HL-60 (cell line): Measurements from ENCODE around the gene DERA.

Source experiments
- DNase-seq, 2 experiments: peaks; one replicate each; pipeline ENCODE4 v3.0.0-alpha.2; 2010 to 2020; ENCODE audit warnings: low read depth in 1 of 2, low spot score in 1 of 2
- H3K27ac ChIP-seq: fragments of 250-450 bp; sonication (Bioruptor Pico); replicated peaks from 2 replicates; pipeline ENCODE4 v1.5.1; 2020; ENCODE audit warnings: mild to moderate bottlenecking, moderate library complexity
- H3K27me3 ChIP-seq: fragments of 250-450 bp; sonication (Bioruptor Pico); 2 replicates; pipeline ENCODE4 v1.5.1; 2021; ENCODE audit warnings: mild to moderate bottlenecking, moderate library complexity; ENCODE audit not compliant: insufficient read depth, poor library complexity, severe bottlenecking
- H3K4me3 ChIP-seq: replicated peaks from 2 replicates; pipeline ENCODE4 v1.5.1; 2011; ENCODE audit warnings: mild to moderate bottlenecking, control low read depth, low read length; ENCODE audit not compliant: insufficient read depth
- GABPA ChIP-seq: IDR thresholded peaks from 2 replicates; pipeline ENCODE4 v1.6.1; 2012; ENCODE audit warnings: low read depth
- POLR2AphosphoS5 ChIP-seq: IDR thresholded peaks from 2 replicates; pipeline ENCODE4 v1.6.1; 2012; ENCODE audit warnings: low read depth
- SPI1 ChIP-seq: IDR thresholded peaks from 2 replicates; pipeline ENCODE4 v1.6.1; 2012; ENCODE audit warnings: low read depth, mild to moderate bottlenecking, borderline replicate concordance
- TF ChIP-seq, protein P1 (sequence below): IDR thresholded peaks from 2 replicates; pipeline ENCODE4 v1.6.1; 2012; ENCODE audit warnings: low read depth; ENCODE audit not compliant: insufficient replicate concordance
- TF ChIP-seq, protein P2 (sequence below): IDR thresholded peaks from one replicate; pipeline ENCODE4 v1.5.1; 2011; ENCODE audit warnings: low read length, control low read depth, inconsistent platforms; ENCODE audit not compliant: insufficient read depth

DERA gene

DNA sequence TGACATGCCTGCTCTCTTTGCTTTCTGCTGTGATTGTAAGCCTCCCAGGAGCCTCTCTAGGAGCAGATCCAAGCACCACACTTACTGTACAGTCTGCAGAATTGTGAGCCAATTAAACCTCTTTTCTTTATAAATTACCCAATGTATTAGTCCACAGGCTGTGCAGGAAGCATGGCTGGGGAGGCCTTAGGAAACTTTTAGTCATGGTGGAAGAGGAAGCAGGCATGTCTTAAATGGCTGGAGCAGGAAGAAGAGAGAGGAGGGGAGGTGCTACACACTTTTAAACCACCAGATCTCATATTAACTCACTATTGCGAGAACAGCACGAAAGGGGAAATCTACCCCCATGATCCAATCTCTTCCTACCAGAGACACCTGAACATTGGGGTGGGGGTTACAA is 108.9 kb downstream of the DERA start:
- DNase-seq: peak; percentile 73 to 79
- TF ChIP-seq POLR2AphosphoS5 (peak; percentile 51; the same call in 1 of the 2 replicates), GABPA (peak; percentile 36; the same call in 1 of the 2 replicates)
- TF ChIP-seq, protein P1, sequence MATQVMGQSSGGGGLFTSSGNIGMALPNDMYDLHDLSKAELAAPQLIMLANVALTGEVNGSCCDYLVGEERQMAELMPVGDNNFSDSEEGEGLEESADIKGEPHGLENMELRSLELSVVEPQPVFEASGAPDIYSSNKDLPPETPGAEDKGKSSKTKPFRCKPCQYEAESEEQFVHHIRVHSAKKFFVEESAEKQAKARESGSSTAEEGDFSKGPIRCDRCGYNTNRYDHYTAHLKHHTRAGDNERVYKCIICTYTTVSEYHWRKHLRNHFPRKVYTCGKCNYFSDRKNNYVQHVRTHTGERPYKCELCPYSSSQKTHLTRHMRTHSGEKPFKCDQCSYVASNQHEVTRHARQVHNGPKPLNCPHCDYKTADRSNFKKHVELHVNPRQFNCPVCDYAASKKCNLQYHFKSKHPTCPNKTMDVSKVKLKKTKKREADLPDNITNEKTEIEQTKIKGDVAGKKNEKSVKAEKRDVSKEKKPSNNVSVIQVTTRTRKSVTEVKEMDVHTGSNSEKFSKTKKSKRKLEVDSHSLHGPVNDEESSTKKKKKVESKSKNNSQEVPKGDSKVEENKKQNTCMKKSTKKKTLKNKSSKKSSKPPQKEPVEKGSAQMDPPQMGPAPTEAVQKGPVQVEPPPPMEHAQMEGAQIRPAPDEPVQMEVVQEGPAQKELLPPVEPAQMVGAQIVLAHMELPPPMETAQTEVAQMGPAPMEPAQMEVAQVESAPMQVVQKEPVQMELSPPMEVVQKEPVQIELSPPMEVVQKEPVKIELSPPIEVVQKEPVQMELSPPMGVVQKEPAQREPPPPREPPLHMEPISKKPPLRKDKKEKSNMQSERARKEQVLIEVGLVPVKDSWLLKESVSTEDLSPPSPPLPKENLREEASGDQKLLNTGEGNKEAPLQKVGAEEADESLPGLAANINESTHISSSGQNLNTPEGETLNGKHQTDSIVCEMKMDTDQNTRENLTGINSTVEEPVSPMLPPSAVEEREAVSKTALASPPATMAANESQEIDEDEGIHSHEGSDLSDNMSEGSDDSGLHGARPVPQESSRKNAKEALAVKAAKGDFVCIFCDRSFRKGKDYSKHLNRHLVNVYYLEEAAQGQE: no peak

DNA sequence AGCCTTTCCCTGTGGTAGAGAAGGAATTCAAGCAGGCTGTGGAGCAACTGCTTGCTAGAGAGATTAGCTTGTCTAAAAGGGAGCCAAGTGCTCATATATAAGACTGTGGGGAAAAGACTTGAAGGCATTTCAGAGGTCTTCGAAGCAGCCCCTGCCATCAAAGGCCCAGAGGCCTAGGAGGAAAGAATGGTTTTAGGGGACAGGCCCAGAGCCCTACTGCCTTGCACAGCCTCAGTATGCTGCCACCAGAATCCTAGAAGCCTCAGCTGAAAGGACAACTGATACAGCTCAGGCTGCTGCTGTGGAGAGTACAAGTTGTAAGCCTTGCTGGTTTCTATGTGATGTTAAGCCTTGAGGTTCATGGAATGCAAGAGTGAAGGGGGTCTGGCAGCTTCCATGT is 109.9 kb downstream of the DERA start:
- no peak for DNase-seq
- no peak overlapping the region for H3K27ac ChIP-seq
- no peaks in the 10 kb centered on the region for H3K27me3 ChIP-seq
- TF ChIP-seq SPI1 (no peak), GABPA (no peak)
- TF ChIP-seq, protein P2, sequence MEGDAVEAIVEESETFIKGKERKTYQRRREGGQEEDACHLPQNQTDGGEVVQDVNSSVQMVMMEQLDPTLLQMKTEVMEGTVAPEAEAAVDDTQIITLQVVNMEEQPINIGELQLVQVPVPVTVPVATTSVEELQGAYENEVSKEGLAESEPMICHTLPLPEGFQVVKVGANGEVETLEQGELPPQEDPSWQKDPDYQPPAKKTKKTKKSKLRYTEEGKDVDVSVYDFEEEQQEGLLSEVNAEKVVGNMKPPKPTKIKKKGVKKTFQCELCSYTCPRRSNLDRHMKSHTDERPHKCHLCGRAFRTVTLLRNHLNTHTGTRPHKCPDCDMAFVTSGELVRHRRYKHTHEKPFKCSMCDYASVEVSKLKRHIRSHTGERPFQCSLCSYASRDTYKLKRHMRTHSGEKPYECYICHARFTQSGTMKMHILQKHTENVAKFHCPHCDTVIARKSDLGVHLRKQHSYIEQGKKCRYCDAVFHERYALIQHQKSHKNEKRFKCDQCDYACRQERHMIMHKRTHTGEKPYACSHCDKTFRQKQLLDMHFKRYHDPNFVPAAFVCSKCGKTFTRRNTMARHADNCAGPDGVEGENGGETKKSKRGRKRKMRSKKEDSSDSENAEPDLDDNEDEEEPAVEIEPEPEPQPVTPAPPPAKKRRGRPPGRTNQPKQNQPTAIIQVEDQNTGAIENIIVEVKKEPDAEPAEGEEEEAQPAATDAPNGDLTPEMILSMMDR: no peak
- TF ChIP-seq, protein P1: no peak
- H3K4me3 ChIP-seq: no peak overlapping the region

More for the DNA sequence above, 108.9 kb downstream of the DERA start:
- Histone ChIP-seq H3K4me3 (no peak overlapping the region), H3K27me3 (no peaks in the 10 kb centered on the region), H3K27ac (peak overlapping the region; percentile 62)

GRCh38 chr12:16021676-16022075 is 110.5 kb downstream of the DERA start:
- no peak for DNase-seq
- Histone ChIP-seq H3K4me3 (no peak overlapping the region), H3K27me3 (no peaks in the 10 kb centered on the region), H3K27ac (no peak overlapping the region)
- TF ChIP-seq SPI1 (no peak), GABPA (no peak), POLR2AphosphoS5 (no peak)
- TF ChIP-seq, protein P1: no peak
- TF ChIP-seq, protein P2: no peak
